Ishikawa (cell line): ENCODE measurements around the gene PKMYT1.

Source experiments
- CREB1 ChIP-seq: IDR thresholded peaks from 2 replicates; pipeline ENCODE4 v1.6.1; 2012; ENCODE audit warnings: low read depth
- RAD21 ChIP-seq: IDR thresholded peaks from 2 replicates; pipeline ENCODE4 v1.6.1; 2012; ENCODE audit warnings: low read depth
- TF ChIP-seq, protein P1 (sequence below): IDR thresholded peaks from 2 replicates; pipeline ENCODE4 v1.6.1; 2012
- TF ChIP-seq, protein P2 (sequence below): IDR thresholded peaks from 2 replicates; pipeline ENCODE4 v1.6.1; 2012

DNA sequence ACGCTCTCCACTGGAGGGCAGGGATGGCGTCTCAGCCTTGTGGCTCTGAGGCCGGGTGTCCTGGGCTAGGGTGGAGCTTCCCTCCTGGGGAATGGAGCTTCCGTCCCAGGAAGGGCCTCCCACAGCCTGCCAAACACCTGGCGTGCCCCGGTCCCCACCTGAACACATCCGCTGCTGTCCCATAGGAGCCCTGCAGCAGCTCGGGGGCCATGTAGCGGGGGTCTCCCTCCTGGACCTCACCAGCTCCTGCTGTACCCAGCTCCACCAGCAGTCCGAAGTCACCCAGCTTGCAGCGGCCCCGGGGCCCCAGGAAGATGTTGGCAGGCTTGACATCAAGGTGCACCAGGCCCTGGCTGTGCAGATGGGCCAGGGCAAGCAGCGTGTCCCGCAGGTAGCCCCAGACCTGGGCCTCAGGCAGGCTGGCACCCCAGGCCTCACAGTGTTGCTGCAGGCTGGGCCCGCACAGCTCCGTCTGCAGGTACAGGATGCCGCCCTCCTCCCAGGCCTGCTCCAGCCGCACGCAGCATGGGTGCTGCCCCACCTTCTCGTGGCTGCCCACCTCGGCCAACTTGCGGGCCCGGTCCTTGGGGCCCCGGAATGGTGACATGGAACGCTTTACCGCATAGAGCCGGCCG, 5.0 kb downstream of the PKMYT1 start:
- TF ChIP-seq RAD21: no peak
- TF ChIP-seq, protein P1, sequence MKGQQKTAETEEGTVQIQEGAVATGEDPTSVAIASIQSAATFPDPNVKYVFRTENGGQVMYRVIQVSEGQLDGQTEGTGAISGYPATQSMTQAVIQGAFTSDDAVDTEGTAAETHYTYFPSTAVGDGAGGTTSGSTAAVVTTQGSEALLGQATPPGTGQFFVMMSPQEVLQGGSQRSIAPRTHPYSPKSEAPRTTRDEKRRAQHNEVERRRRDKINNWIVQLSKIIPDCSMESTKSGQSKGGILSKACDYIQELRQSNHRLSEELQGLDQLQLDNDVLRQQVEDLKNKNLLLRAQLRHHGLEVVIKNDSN: no peak
- TF ChIP-seq CREB1: no peak
- TF ChIP-seq, protein P2, sequence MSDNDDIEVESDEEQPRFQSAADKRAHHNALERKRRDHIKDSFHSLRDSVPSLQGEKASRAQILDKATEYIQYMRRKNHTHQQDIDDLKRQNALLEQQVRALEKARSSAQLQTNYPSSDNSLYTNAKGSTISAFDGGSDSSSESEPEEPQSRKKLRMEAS: no peak
